ENCODE measurements around the gene FMNL2. TPM values are rescaled to one million over a fixed set of nuclear protein-coding genes. Genes with fewer than 3 reads are reported as not detected.

FMNL2 gene
- total and polyA plus RNA-seq, 2 of the 4 experiments (the other 2 are of a cell fraction): 10.9 to 11.4 TPM

DNA sequence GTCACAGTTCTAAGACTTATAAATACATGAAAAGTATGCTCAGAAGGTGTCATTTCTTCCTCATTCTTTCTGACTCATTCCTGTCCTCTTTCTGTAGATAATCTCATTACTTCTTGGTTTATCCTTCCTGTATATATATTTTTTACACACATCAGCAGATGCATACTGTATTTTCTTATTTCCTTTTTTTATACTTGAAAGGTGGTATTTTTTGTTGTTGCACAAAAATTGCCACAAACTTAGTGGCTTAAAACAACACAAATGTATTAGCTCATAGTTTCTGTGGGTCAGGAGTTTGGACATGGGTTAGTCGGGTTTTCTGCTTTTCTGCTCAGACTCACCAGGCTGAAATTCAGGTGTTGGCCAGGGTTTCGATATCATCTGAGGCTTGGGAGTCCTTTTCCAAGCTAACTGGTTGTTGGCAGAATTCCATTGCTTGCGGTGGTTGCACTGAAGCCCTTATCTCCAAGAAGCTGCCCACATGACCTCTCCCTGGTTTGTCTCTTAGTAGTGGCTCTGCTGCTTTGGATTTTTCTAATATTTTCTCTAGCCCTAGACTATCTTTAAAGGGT, 162.6 kb downstream of the FMNL2 start:
- no peak overlapping the region for H3K4me3 ChIP-seq (ENCODE audit: insufficient read depth, low read depth, low read length)
- H3K4me2 ChIP-seq (ENCODE audit: low read depth, low read length): no peak overlapping the region
- no peak overlapping the region; the same call in 1 of the 2 replicates for H3K18ac ChIP-seq (ENCODE audit: low read depth, low read length)
- no peak overlapping the region for H3K14ac ChIP-seq (replicated peaks; ENCODE audit: low read depth, low read length)
- in situ Hi-C loops (cut with MboI; ENCODE audit: low sequenced_read_pairs): no loop called here
- H3K36me3 ChIP-seq (ENCODE audit: control insufficient read depth, insufficient read depth, low read length): no peaks in the 10 kb centered on the region
- ATAC-seq (ENCODE audit: low read depth) (no peak), DNase-seq (peak; percentile 61)
- BruUV-seq (replicated peaks): no TSS peak
- no peaks in the 10 kb centered on the region for H4K20me1 ChIP-seq (ENCODE audit: insufficient read depth, low read length)
- H4K91ac ChIP-seq (ENCODE audit: insufficient read depth, low read depth, low read length): no peak overlapping the region
- H2AK9ac ChIP-seq (replicated peaks; ENCODE audit: low read depth, low read length, poor library complexity): no peak overlapping the region
- no peak overlapping the region for H2BK15ac ChIP-seq (ENCODE audit: low read depth, low read length)
- H3K79me1 ChIP-seq (ENCODE audit: low read depth in 1 of 2, low read length in 2 of 2): peaks cover 18 to 29% of the 10 kb centered on the region in 2 experiments; a peak in 3 of 4 replicates
- no peak overlapping the region for H2BK20ac ChIP-seq (ENCODE audit: low read depth, low read length)
- TF ChIP-seq, protein P1, sequence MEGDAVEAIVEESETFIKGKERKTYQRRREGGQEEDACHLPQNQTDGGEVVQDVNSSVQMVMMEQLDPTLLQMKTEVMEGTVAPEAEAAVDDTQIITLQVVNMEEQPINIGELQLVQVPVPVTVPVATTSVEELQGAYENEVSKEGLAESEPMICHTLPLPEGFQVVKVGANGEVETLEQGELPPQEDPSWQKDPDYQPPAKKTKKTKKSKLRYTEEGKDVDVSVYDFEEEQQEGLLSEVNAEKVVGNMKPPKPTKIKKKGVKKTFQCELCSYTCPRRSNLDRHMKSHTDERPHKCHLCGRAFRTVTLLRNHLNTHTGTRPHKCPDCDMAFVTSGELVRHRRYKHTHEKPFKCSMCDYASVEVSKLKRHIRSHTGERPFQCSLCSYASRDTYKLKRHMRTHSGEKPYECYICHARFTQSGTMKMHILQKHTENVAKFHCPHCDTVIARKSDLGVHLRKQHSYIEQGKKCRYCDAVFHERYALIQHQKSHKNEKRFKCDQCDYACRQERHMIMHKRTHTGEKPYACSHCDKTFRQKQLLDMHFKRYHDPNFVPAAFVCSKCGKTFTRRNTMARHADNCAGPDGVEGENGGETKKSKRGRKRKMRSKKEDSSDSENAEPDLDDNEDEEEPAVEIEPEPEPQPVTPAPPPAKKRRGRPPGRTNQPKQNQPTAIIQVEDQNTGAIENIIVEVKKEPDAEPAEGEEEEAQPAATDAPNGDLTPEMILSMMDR (conservative IDR thresholded peaks at IDR 0.05; ENCODE audit: low read depth, low read length): no peak
- no peak for TF ChIP-seq RCOR1 (IDR thresholded peaks at IDR 0.05; ENCODE audit: insufficient replicate concordance, low read length)
- TF ChIP-seq SMC3 (IDR thresholded peaks at IDR 0.05; ENCODE audit: low read depth, low read length): no peak
- TF ChIP-seq, protein P2, sequence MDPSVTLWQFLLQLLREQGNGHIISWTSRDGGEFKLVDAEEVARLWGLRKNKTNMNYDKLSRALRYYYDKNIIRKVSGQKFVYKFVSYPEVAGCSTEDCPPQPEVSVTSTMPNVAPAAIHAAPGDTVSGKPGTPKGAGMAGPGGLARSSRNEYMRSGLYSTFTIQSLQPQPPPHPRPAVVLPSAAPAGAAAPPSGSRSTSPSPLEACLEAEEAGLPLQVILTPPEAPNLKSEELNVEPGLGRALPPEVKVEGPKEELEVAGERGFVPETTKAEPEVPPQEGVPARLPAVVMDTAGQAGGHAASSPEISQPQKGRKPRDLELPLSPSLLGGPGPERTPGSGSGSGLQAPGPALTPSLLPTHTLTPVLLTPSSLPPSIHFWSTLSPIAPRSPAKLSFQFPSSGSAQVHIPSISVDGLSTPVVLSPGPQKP (IDR thresholded peaks at IDR 0.05; ENCODE audit: borderline replicate concordance, low read depth, low read length): no peak
- no peak for TF ChIP-seq POLR2A (IDR thresholded peaks at IDR 0.05; ENCODE audit: low read depth, low read length)
- no peak for TF ChIP-seq CHD1 (IDR thresholded peaks at IDR 0.05; ENCODE audit: low read depth, low read length)
- TF ChIP-seq, protein P3, sequence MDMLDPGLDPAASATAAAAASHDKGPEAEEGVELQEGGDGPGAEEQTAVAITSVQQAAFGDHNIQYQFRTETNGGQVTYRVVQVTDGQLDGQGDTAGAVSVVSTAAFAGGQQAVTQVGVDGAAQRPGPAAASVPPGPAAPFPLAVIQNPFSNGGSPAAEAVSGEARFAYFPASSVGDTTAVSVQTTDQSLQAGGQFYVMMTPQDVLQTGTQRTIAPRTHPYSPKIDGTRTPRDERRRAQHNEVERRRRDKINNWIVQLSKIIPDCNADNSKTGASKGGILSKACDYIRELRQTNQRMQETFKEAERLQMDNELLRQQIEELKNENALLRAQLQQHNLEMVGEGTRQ (IDR thresholded peaks at IDR 0.05; ENCODE audit: low read depth, low read length): 0 out of 2 replicates have a peak, but pooled peaks have one; percentile 15
- no peak for TF ChIP-seq MAFK (IDR thresholded peaks at IDR 0.05; ENCODE audit: low read depth, low read length)
- no peak for TF ChIP-seq RAD21 (IDR thresholded peaks at IDR 0.05; ENCODE audit: low read length)
- intact Hi-C loops (cut with micrococcal nuclease): no loop called here
- H4K8ac ChIP-seq (ENCODE audit: low read depth in 2 of 2, low read length in 2 of 2): no peak overlapping the region
- ChIA-PET POLR2A (ENCODE audit: unreplicated experiment) (no interaction called here), CTCF (no interaction called here)
- dilution Hi-C loops (cut with HindIII; ENCODE audit: low sequenced_read_pairs, unreplicated experiment): no loop called here
- H2AFZ ChIP-seq (replicated peaks; ENCODE audit: low read length, poor library complexity): no peak overlapping the region
- no peak overlapping the region for H4K5ac ChIP-seq (ENCODE audit: low read depth, low read length)
- H3K9me3 ChIP-seq (ENCODE audit: control insufficient read depth, insufficient read depth, low read length): no peaks in the 10 kb centered on the region
- WGBS, 2 experiments (ENCODE audit: extremely low coverage in 2 of 2, insufficient read length in 1 of 2): 67% methylated on average over 1 of the region's 3 CpGs; no CpG with 5 or more reads in 1 of the 2 experiments
- H3K27ac ChIP-seq (ENCODE audit: insufficient read depth, low read length): no peak overlapping the region
- no peak overlapping the region for H3K23ac ChIP-seq (ENCODE audit: low read depth, low read length)
- no peak overlapping the region for H3K56ac ChIP-seq (ENCODE audit: extremely low read depth, insufficient read depth, low read length)
- no peak overlapping the region for H2BK120ac ChIP-seq (ENCODE audit: low read depth, low read length)
- H3K9ac ChIP-seq (ENCODE audit: low read depth, low read length): no peak overlapping the region
- no peak overlapping the region; the same call in 1 of the 2 replicates for H3K4ac ChIP-seq (ENCODE audit: low read depth, low read length)
- no peak overlapping the region for H2AK5ac ChIP-seq (ENCODE audit: low read depth, low read length)
- peaks cover 21% of the 10 kb centered on the region for H3K4me1 ChIP-seq (ENCODE audit: control insufficient read depth, insufficient read depth, low read length)
- H3K27me3 ChIP-seq (ENCODE audit: control insufficient read depth, insufficient read depth, low read length): no peaks in the 10 kb centered on the region
- no peaks in the 10 kb centered on the region for H3K9me1 ChIP-seq (ENCODE audit: insufficient read depth, low read length)
- H2BK5ac ChIP-seq (ENCODE audit: low read depth, low read length, poor library complexity, severe bottlenecking): no peak overlapping the region

Data from IMR-90 (cell line).